Measurements from ENCODE around the gene RANBP3L.
"Not testable (repeated sequence)": the region's sequence is repeated elsewhere in the genome, so short reads cannot be mapped to it uniquely, and the experiment has no call there.

The RANBP3L gene, protein sequence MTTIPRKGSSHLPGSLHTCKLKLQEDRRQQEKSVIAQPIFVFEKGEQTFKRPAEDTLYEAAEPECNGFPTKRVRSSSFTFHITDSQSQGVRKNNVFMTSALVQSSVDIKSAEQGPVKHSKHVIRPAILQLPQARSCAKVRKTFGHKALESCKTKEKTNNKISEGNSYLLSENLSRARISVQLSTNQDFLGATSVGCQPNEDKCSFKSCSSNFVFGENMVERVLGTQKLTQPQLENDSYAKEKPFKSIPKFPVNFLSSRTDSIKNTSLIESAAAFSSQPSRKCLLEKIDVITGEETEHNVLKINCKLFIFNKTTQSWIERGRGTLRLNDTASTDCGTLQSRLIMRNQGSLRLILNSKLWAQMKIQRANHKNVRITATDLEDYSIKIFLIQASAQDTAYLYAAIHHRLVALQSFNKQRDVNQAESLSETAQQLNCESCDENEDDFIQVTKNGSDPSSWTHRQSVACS

DNA sequence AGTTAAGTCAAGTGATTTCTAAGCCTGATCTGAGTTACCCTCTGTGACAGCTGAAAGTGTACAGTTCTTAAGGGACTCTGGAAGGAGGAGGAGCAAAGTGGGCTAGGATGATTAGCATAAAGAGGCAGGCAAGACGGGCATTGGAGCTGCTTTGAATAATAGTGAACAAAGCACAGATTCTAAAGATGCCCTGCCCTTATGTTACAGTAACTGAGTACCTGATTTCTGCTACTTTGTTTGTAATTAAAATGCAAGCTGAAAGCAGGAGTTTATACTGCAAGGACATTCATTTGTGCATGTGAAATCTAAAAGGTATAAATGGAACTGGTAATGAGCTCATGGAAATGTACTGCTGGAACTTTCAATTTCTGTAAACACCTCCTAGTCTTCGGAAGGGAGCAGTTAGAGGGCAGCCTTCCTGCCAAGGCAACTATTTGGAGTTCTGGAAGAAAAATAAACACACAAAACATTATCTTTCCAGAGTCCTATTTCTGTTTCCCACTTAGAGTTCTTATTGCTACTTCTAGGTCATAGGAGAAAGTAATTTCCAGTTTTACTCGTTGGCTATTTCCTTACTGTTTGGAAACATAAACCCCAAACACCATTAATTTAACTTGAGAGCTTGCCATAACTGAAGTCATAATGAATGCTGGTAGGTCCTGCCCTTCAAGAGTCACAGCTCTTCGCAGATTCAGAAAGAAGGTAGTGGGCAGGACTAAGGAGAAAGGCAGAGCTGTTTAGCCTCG lies at the start of gene RANBP3L:
Gene RANBP3L, minus strand, starts transcription at position 45 of the 746 bp plus-strand sequence. CDS start 486 bp downstream, outside the sequence.
- peak in 1 of 2 donors; percentile 40 for DNase-seq

DNA sequence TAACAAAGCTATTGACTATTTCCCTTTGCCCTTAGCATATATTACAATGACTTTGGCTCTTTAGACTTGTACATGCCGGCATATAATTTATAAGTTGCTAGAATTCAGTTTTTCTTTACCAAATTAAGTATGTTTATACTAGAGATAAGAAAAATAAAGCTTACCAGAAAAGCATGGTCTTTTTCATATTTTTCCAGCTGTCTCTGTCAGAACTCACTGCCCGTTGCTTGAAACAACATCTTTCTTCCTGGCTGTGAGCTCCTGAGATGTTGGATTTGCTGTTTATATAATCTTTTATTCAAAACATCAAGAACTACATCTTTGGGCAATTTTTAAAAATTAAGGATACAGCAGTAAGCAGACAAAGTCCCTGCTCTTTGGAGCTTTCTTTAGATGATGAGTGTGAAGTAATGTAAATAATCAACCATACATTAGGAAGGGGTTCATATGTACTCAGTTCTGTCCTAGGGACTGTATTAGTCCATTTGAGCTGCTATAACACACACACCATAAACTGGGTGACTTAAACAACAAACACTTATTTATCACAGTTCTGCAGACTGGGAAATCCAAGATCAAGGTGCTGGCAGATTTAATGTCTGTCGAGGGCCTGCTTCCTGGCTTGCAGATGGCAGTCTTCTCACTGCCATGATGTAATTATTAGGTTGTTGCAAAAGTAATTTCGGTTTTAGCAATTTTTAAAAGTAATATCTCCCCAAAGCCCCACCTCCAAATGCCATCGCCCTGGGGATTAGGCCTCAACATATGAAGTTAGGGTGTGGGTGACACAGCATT lies 45.4 kb upstream of the RANBP3L start:
- DNase-seq, result no peak

DNA sequence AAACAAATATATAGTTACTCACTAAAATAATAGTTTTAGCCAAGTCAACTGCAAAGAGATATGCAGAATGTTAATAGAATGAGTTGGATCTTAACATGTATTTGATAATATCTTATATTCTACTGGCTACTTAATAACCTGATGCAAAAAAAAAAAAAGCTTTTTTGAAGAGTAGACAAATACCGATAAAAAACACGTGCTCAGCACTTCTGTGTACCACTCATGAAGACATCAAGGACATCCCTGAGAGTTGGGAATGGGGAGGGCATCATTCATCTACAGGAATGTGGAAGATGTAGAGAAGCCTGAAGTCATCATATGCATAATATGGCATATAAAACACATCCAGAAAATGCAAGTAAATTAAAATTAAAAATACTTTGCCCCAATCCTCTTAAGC lies 43.2 kb upstream of the RANBP3L start:
- DNase-seq, result no peak

- DNase-seq, result not testable (repeated sequence)
These were observed 40.0 kb upstream of the RANBP3L start for GRCh38 chr5:36341720-36342119.

DNA sequence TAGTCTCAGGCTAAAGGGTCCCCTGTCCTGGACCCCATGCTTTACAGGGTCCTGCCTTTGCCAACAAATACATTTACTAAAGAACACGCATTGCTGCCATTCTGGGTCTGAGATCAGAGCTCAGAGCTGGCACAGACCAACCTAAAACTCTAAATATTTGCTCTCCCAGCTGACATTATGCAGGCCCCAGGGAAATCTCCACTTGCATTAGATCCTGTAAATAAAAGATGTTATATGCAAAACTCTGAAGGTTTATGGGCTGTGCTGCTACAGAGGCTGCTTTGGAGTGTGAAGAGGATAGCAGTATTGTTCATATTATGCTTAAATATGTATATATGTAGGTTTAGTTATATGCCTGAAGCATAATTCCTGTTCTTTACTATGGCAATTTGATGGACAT lies 35.9 kb upstream of the RANBP3L start:
- DNase-seq, result no peak

GRCh38 chr5:36334315-36334714 lies 32.6 kb upstream of the RANBP3L start:
- DNase-seq, result no peak

DNA sequence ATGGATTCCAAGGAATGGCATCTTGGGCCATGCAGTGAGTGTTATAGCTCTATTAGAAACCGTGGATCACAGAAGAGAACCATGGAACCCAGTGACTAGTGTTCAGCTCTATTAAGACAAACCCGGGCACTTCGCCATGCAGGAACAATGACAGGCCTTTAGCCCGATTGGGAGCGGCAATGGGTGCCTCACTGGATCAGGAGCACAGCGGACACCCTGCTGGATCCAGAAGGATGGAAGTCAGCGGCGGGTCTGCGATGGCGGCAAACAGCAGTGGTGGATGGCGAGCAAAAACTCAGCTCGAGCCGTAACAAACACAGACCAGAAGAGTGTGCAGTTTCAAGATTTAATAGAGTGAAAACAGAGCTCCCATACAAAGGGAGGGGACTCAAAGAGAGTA lies 31.0 kb upstream of the RANBP3L start:
- not testable (repeated sequence) for DNase-seq

- no peak for DNase-seq
These were observed 23.5 kb upstream of the RANBP3L start for GRCh38 chr5:36325196-36325595.

GRCh38 chr5:36323926-36324781 lies 22.5 kb upstream of the RANBP3L start:
- DNase-seq, result no peak

DNA sequence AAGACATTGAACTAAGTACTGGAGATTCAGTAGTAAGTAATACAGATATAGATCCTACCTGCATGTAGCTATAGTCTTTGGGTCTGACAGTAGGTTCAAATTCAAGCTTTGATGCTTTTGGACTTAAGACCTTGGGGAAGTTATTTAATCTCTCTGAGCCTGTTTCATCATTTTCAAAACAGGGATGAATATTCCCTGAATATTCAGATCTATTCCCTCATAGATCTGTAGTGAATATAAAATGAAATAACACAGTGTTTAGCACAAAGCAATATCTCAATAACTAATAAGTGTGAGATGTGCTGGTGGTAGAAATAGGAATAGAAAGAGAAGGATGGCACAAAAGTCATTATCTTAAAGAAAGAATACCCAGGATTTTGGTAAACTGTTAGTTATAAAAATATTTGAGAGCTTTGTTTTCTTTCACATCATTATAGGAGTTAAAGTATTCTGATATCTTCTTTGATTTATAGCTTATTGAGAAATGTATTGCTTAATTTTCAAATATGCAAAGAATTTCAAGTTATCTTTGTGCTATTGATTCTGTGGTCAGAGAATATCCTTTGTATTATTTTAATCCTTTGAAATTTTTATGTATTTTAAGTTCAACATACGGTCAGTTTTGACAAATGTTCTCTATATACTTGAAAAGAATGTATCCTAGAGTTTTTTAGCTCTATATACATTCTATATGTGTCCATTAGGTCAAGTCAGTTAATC lies 11.4 kb upstream of the RANBP3L start:
- no peak for DNase-seq

GRCh38 chr5:36311956-36312355 lies 10.3 kb upstream of the RANBP3L start:
- DNase-seq, result no peak

DNA sequence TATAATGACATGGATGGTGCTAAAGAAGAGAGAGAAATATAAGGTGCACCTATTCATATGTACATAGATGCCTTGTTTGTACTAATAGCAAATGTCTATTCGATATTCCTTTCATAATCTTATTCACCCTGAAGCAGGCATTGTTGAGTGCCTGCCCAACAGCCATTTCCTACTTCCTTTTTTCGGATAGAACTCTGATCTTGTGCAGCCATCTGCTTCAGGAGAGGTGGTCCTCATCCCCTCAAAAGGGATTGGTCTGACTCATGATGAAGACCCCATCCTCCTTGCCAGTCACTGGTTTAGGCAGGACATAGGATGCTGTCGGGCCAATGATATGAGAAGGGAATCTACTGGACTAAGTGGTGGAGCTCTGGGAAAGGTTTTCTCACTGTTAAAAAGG lies 8.4 kb upstream of the RANBP3L start:
- DNase-seq, result no peak

- peak; percentile 39 to 65 for DNase-seq
These were observed 4.0 kb upstream of the RANBP3L start for GRCh38 chr5:36305571-36306326.

DNA sequence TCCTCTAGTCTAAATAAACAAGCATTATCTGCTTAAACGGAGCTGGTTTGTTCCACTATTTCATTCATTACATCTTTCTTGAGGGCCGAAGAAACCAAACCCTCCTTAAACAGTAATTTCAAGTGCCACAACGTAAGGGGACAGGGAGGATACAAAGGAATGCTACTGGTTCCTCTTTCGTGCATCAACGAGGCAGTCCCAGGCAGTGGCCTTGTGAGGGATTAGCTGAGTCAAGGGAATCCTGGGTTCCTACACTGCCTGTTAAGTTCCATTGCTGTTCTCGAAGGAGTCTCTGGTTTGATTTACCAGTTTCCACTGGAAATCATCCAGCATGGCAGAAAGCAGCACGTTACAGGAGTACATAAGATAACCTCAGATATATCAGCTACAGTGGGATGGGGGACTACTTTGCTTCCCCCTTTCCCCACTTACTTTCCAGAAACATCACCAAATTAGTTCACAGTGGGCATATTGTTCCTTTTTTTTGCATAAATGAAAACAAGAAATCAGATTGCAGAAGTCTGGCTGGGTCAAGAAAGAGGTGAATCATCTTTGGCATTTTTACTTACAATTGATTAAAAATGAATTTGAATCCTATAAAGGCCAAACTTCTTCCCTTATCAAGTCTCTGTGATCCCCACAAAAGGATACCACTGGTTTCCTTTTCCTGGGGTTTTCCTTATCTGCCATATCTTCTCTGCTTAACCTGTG lies 2.5 kb upstream of the RANBP3L start:
- DNase-seq, result no peak

DNA sequence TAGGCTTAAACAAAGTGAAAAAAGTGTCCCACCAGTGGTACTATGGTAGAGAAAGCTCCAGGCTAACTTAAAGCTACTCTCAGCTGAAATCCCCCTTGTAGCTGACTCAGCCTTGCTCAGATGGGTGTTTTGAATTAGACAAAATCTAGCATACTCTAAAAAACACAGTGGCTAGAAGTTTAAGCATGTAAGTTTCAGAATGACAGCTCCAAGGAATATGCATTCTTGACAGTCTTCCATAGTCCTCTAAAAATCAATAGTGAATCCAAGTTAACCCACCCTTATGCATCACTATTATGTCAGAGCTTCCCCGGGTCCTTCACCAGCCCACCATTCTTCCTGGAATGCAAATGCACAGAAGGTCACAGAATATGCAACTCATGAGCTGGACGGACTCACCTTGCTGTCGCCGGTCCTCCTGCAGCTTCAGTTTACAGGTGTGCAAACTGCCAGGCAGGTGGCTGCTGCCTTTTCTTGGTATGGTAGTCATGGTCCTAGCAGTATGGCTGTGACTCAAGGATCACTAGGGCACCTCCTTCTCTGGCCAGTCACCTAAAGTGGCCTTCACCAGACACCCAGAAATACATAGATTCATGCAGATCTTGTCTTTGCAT lies 668 bp downstream of the RANBP3L start:
- no peak for DNase-seq

DNA sequence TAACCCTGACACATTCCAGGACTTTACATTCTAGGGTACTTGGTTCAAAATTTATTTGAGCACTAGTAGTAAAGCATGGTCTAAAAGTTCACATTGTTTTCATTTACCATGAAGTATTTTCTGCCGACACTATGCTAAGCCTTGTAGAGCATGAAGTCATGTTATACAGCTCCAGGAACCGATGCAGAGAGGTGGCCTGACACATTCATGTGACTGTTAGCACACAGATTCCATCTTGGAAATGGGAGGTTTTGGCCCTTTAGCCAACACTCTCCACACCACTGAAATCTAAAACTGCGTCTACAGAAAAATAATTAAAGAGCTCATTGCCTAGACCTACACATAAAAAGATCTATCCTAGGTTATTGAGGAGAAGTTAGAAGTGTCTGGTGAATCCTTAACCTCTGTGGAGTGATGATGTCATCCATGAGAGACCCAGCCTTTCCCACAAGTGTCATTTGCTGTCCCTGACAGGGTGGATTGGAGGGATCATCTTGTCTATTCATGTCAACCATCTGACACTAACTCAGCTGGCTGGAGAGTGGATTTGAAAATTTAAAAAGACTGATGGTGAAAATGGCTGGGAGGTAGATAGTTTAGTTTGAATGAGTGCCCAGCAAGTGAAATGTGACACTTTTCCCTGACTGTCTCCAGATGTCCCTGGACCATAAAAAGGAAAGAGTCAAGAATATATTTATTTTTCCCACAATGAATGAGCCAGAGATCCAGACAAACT lies 1.3 kb downstream of the RANBP3L start:
- no peak for DNase-seq

- no peak for DNase-seq
These were observed 3.1 kb downstream of the RANBP3L start for GRCh38 chr5:36298552-36298951.

DNA sequence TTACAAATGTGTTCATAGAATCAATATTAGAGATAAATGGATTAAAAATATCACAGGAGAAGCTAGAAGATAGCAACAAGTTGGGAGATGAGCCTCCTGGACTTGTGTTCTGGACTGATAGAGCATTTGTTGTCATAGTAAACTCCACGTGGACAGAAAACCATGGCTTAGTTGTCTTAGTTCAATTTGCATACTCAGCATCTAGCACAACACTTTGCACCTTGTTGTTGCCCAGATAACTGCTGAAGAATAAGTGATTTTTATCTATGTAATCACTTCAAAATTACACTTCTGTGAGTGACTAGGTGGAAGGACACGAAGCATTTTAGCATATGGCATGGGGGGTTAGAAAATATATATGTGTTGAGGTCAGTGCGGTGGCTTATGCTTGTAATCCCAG lies 4.0 kb downstream of the RANBP3L start:
- DNase-seq, result no peak
